Pancreas (tissue), 10 donors: Measurements from ENCODE around the gene CDC42BPB. TPM values are rescaled to one million over a fixed set of nuclear protein-coding genes. Genes with fewer than 3 reads are reported as not detected.

Source experiments
- ATAC-seq, 4 donors: fragments of 200-7000 bp; cut with Tn5 transposase; one replicate each; pipeline versions ENCODE4 v1.8.0 to v1.9.1; 2020; ENCODE audit warnings: mild to moderate bottlenecking in 4 of 4, moderate library complexity in 4 of 4
- DNase-seq, 6 donors: peaks; one replicate each; pipeline ENCODE4 v3.0.0-alpha.2; 2020
- FAIRE-seq: peaks from 2 replicates; lab custom pipeline; 2012; peaks lifted over from hg19 to GRCh38; lab: Jason Lieb, UNC
- H3K27ac ChIP-seq, 4 donors: fragments of 200-600 bp; sonication (generic); 1 replicate in 3 of 4; 2 replicates in 1 of 4; pipeline versions ENCODE4 v1.5.0 to v1.8.0; 2020
- H3K27me3 ChIP-seq, 4 donors: fragments of 200-600 bp; one replicate each; pipeline ENCODE4 v1.8.0; 2021
- H3K36me3 ChIP-seq, 3 donors: fragments of 200-600 bp; sonication (generic) in 1 of 3; one replicate each; pipeline versions ENCODE4 v1.5.0 to v1.8.0; 2020 to 2021
- H3K4me1 ChIP-seq, 3 donors: fragments of 200-600 bp; one replicate each; pipeline ENCODE4 v1.8.0; 2021
- H3K4me3 ChIP-seq, 4 donors: fragments of 200-600 bp; sonication (generic) in 2 of 4; one replicate each; pipeline versions ENCODE4 v1.5.0 to v1.8.0; 2020 to 2021
- H3K9me3 ChIP-seq, 4 donors: fragments of 200-600 bp; one replicate each; pipeline ENCODE4 v1.8.0; 2021
- WGBS, 2 donors: extraction: QIAGEN DNeasy Blood & Tissue Kit; methylation state at CpG; one replicate each; pipeline ENCODE4 v1.1.7; 2013; 5-methylcytosine and 5-hydroxymethylcytosine counted together
- intact Hi-C, 3 donors: fragments of 100-400 bp; cut with DNase I; formaldehyde crosslinking; loops; one replicate each; pipeline versions ENCODE4 v1.11.1 to v1.14.2; 2022
- polyA plus RNA-seq, 2 donors: library from polyadenylated mRNA; stranded (reverse); fragments of 200-250 nt; gene quantifications; one replicate each; pipeline ENCODE4 v1.2.3, GENCODE V29; 2013
- total RNA-seq, 6 donors: library from RNA; stranded (reverse); fragmentation: NEBNext Ultra II Directional in 4 of 6; extraction: Animal tissue kit (Norgen Biotek cat#: 25700) in 4 of 6; gene quantifications; one replicate each; pipeline versions ENCODE4 v1.2.1 to v1.2.4, GENCODE V29; 2021 to 2023
- TF ChIP-seq, protein P1 (sequence below), 4 donors: fragments of 200-600 bp; sonication (generic) in 3 of 4; IDR thresholded peaks; one replicate each; pipeline versions ENCODE4 v1.5.0 to v1.8.0; 2021; ENCODE audit warnings: antibody characterized with exemption in 4 of 4
- donor health status: healthy with polysubstance abuse.
- donor health status: DM: no; HTN: no; CAD: no; lungs with moderate emphysema.
- donor health status: DM: no; HTN: no; CAD: no.
- donor health status: control.
- donor health status: control.
- donor health status: Bipolar disorder and iron deficiency.
- donor health status: DM: yes; HTN: yes; CAD: no.
- donor health status: DM: no; HTN: no; CAD: no.
- donor health status: DM: no; HTN: no; CAD: no.
- donor health status: DM: yes; HTN: yes; CAD: no.

The CDC42BPB gene
- total and polyA plus RNA-seq, 8 donors: 27.2 to 45.5 (median 32.7) TPM

DNA sequence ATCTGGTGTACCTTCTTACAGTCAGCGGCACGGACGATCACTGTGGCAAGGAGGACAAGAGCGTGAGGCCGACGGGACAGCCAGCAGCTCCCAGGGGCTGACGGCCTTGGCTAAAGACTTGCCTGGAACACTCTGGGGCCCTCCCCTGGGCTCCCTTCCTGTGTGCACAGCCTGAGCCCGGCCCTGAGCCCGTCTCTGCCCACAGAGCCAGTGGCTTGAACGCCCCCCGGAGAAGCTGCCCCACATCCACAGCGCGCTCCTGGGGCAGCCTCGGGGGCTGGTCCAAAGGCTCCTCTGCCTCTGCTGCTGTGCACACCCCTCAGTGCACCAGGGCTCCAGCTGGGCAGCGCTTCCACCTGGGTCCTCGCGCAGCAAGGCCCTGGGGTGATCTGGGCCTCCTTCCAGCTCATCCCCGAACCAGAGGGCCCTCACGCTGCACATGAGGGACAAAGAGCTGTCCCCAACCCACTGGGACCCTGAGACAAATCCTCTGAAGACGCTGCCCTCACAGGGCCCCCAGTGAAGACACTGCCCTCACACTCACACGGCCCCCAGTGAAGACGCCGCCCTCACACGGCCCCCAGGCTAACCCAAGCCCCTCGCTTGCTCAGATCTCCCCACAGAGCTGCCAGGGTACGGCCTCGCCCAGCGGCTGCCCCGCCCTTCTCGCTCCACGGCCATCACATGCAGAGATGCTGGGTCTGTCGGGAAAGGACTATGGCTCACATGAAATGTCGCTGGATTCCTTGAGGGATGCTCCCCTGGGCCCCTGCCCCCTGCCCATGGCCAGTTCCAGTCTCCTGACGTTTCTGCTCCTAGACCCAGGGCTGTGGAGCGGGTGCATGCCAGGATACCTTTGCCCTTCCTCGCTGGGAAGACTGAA lies 112.7 kb downstream of the CDC42BPB start:
- Histone ChIP-seq H3K27me3 (no peaks in the 10 kb centered on the region), H3K9me3 (no peaks in the 10 kb centered on the region), H3K27ac (no peak overlapping the region), H3K4me3 (no peak overlapping the region), H3K4me1 (no peaks in the 10 kb centered on the region), H3K36me3 (peaks cover 0 to 71% (median 31%) of the 10 kb centered on the region in 3 donors)
- TF ChIP-seq, protein P1, sequence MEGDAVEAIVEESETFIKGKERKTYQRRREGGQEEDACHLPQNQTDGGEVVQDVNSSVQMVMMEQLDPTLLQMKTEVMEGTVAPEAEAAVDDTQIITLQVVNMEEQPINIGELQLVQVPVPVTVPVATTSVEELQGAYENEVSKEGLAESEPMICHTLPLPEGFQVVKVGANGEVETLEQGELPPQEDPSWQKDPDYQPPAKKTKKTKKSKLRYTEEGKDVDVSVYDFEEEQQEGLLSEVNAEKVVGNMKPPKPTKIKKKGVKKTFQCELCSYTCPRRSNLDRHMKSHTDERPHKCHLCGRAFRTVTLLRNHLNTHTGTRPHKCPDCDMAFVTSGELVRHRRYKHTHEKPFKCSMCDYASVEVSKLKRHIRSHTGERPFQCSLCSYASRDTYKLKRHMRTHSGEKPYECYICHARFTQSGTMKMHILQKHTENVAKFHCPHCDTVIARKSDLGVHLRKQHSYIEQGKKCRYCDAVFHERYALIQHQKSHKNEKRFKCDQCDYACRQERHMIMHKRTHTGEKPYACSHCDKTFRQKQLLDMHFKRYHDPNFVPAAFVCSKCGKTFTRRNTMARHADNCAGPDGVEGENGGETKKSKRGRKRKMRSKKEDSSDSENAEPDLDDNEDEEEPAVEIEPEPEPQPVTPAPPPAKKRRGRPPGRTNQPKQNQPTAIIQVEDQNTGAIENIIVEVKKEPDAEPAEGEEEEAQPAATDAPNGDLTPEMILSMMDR (IDR thresholded peaks at IDR 0.05): no peak
- WGBS, 2 donors: 93 to 94% methylated on average over 36 of the region's 36 CpGs
- intact Hi-C loops: no loop called here
- no peak for ATAC-seq
- no peak for FAIRE-seq
- DNase-seq: peak in 1 of 6 donors; percentile 51

DNA sequence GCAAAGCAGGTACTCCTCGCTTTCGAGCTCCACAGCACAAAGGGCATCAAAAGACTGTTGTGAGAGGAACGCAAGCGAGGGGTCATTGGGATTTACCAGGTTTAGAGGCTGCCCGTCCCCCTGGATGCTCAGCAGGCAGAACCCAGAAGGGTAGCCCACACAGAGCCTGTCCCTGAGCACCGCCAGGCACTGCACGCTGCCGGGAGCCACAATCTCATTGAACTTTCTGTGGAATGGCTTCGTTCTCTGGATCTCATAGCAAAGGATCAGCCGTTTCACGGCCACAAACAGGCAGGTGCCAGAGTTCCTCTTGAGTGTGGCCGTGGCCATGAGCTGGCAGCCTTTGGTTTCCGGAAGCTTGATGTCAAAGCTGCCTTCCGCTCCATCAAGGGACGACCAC lies 113.4 kb downstream of the CDC42BPB start:
- H3K27ac ChIP-seq: no peak overlapping the region
- FAIRE-seq: no peak

GRCh38 chr14:102943454-102943853 lies 113.9 kb downstream of the CDC42BPB start:
- FAIRE-seq (no peak), ATAC-seq (no peak), DNase-seq (peak in 1 of 6 donors; percentile 46)
- Histone ChIP-seq H3K9me3 (no peaks in the 10 kb centered on the region), H3K27ac (no peak overlapping the region), H3K4me3 (no peak overlapping the region), H3K36me3 (peaks cover 0 to 67% (median 23%) of the 10 kb centered on the region in 3 donors), H3K4me1 (no peaks in the 10 kb centered on the region), H3K27me3 (no peaks in the 10 kb centered on the region)
- intact Hi-C loops: no loop called here
- TF ChIP-seq, protein P1 (IDR thresholded peaks at IDR 0.05): no peak
- WGBS, 2 donors: 91% methylated on average over 16 of the region's 16 CpGs

More for the DNA sequence above, 113.4 kb downstream of the CDC42BPB start:
- Histone ChIP-seq H3K4me1 (no peaks in the 10 kb centered on the region), H3K9me3 (no peaks in the 10 kb centered on the region), H3K36me3 (peaks cover 0 to 71% (median 27%) of the 10 kb centered on the region in 3 donors), H3K4me3 (no peak overlapping the region), H3K27me3 (no peaks in the 10 kb centered on the region)
- WGBS, 2 donors: 97% methylated on average over 15 of the region's 15 CpGs
- TF ChIP-seq, protein P1 (IDR thresholded peaks at IDR 0.05): no peak
- ATAC-seq (no peak), DNase-seq (peak in 1 of 6 donors; percentile 24)
- intact Hi-C loops: no loop called here

DNA sequence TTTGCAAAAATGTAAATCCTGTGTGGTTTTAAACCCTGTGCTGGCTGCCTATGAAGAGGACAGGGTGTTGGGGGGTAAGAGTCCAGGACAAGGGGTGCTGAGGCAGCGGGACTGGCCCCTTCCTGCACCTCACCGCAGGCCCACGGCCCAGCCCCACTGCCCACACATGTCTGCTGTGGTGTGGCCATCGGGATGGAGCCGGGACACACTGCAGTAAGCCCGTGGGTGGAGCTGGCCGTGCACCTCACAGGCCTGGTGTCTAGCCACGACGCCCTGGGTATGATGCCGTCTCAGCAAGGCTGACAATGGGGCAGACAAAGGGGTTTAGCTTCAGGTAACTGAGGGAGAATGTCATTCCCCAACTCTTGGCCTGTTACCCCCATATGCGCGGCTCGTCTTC lies 115.3 kb downstream of the CDC42BPB start:
- Histone ChIP-seq H3K27me3 (no peaks in the 10 kb centered on the region), H3K36me3 (peaks cover 0 to 74% (median 19%) of the 10 kb centered on the region in 3 donors), H3K4me3 (no peak overlapping the region), H3K4me1 (no peaks in the 10 kb centered on the region), H3K27ac (no peak overlapping the region), H3K9me3 (no peaks in the 10 kb centered on the region)
- 92 to 96% methylated on average over 13 of the region's 13 CpGs for WGBS, 2 donors
- TF ChIP-seq, protein P1 (IDR thresholded peaks at IDR 0.05): no peak
- FAIRE-seq (no peak), ATAC-seq (no peak), DNase-seq (no peak)
- intact Hi-C loops: no loop called here
